Measurements from ENCODE around the gene YPEL3.

YPEL3 gene

DNA sequence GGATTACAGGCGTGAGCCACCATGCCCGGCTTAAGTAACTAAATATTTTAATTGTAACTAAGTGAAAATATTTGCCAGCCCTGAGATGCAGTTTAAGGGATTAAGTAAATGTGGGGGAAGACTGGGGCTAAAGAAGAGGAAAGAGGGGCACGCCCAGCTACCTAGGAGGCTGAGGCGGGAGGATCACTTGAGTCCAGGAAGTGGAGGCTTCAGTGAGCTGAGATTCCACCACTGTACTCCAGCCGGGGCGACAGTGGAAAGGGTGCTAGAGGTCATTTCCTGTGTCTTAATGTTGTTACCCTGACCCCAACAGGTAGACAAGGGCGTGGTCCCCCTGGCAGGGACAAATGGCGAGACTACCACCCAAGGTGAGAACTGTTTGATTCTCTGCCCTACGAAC lies 27.7 kb downstream of the YPEL3 start:
- DNase-seq, result no peak

DNA sequence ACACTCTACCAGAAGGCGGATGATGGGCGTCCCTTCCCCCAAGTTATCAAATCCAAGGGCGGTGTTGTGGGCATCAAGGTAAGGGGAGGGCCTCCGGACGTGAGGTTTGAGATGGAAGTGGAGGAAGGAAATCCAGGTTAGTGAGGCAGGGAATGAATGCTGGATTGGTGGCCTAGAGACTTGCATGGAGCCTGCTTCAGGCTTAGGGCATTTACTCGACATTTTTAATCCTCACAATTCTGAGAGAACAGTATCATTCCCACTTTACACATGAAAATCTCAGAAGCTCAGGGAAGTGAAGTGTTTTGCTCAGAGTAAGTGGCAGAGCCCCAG lies 28.5 kb downstream of the YPEL3 start:
- no peak for DNase-seq

DNA sequence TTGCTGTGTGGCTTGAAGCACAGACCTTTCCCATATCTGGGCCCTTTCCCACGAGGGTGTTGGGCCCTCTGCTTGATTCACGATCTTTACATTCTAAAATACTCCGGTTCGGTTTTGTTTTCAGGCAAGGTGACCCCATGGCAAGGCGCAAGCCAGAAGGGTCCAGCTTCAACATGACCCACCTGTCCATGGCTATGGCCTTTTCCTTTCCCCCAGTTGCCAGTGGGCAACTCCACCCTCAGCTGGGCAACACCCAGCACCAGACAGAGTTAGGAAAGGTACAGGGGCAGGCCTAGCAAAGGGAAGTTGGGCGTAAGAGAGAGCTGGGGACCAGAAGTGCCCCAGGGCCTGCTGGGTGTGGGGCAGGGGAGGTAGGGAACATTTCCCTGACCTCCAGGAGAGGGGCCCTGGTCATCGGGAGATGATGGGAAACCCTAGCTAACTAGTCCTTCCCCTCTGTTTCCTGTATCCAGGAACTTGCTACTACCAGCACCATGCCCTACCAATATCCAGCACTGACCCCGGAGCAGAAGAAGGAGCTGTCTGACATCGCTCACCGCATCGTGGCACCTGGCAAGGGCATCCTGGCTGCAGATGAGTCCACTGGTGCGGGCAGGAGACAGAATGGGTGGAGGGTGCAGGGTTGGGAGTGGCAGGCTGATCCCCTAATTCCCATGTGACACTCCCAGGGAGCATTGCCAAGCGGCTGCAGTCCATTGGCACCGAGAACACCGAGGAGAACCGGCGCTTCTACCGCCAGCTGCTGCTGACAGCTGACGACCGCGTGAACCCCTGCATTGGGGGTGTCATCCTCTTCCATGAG lies 29.0 kb downstream of the YPEL3 start:
- no peak for DNase-seq

DNA sequence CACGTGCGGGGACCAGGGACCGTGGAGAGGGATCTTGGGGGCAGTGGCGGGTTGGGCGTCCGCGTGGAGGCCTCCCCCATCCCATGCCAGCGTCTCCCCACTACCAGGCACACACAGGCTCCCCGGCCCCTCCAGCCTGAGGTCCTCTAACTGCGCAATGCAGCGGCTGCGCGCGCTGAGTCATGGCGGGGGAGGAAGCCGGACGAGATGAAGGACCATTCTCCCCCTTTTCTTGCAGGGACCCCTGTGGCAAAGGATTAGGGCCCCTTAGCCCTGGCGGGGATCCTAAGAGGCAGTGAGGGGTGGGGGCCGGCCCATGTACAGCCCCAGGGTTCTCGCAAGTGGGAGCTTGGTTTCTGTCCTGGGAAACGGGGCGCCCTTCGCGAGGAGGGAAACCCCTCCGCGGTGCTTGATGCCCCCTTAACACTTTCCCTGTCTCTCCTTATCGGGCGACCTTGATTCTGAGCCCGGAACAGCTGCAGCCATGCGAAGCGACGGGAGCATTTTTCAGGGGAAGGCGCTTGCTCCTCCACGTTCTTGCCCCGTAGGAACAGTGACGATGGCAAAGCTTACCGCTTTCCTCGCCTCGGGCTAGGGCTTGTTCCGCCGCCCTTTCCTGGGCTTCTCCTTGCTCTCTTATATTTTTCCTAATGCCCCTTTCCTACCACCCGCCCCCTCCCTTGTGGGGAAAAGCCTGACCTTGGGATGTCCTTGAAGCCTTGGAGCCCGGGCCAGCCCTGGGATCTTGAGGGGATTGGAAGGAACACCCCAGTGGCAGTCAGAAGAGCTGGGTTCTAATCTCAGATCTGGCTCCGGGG lies 29.9 kb downstream of the YPEL3 start:
- DNase-seq, result peak; percentile 59

DNA sequence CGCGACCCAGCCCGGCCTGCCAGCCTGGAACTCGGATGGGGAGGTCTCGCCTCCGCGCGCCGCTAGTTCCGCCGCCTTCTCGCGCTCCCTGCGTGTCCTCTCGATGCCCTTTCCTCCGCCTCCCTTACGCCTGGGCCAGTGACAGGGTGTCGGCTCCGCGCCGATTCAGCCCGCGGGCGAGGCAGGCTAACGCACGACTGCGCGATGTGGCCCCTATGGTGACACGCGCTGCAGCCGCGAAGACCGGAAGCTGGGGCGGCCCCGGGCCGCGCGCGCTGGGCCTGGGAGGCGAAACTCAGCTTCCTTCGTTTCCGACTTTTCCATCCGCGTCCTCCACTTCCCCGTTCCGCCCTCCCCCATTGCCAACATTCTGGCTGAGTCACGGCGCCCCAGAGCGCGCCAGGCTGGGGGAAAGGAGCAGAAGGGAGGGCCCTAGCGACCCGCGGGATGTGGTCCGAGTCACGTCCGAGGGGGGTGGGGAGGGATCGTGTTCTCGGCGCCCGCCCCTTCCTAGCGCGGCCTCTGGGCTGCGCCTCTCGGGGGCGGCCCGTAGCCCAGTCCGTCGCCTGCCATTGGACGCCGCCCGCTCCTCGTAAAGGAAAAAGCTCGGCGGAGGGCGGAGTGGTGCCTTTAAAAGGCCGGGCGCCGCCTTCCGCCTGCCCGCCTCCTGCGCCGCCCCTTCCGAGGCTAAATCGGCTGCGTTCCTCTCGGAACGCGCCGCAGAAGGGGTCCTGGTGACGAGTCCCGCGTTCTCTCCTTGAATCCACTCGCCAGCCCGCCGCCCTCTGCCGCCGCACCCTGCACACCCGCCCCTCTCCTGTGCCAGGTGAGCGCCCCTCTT lies 30.7 kb downstream of the YPEL3 start, which contains the start of gene ALDOA:
Gene ALDOA, plus strand, starts transcription at position 659 of the 841 bp plus-strand sequence. CDS start 1,138 bp downstream, outside the sequence.
- peak; percentile 99 for DNase-seq

DNA sequence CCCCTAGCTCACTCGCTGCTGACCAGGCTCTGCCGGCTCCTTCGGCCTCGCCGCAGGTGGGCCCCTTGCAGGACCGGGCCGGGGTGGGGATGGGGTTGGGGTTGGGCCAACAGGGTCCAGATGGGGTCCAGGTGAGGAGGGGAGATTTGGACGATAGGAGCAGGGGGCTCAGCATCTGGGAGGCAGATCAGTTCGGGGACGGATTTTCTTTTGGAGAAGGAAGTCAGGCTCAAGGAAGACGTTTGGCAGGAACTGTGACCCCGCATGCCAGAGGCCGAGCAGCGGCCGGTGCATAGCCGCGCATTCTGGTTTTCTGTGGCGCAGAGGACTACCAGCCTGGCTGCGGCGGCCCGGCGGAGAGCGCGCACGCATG lies 31.3 kb downstream of the YPEL3 start:
- no peak for DNase-seq

DNA sequence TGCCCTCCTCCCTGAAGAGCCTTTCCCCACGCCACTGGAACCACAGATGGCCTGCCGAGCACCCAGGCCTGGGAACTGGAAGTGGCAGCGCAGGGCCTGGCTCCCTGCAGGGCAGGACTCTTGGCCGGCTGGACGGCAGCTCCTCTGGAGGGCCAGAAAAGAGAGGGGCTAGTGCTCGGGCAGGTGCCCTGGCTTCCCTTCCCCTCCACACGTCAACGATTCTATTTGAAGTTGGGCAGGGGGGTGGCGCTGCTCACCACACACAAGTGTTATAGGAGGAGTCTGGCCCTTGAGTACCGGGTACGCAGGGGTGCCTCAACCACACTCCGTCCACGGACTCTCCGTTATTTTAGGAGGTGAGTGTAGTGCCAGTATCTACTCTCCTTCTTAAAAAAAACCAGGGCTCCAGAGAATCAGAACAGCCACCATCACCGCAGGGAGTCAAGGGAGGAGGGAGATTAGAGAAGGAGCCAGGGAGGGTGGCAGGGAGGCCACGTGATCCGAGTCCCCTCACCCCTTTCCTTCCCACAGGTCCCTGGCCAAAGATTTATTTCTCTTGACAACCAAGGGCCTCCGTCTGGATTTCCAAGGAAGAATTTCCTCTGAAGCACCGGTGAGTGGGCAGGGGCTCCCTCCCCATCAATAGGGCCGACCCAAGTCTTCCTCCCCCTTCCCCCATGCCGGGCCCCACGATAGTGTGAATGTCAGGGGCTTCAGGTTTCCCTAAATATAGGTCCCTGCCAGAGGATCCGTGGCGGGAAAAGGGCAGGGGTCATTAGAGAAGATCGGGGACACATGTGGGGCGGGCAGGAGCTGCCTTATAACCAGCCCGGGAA lies 31.9 kb downstream of the YPEL3 start:
- DNase-seq, result peak; percentile 86

DNA sequence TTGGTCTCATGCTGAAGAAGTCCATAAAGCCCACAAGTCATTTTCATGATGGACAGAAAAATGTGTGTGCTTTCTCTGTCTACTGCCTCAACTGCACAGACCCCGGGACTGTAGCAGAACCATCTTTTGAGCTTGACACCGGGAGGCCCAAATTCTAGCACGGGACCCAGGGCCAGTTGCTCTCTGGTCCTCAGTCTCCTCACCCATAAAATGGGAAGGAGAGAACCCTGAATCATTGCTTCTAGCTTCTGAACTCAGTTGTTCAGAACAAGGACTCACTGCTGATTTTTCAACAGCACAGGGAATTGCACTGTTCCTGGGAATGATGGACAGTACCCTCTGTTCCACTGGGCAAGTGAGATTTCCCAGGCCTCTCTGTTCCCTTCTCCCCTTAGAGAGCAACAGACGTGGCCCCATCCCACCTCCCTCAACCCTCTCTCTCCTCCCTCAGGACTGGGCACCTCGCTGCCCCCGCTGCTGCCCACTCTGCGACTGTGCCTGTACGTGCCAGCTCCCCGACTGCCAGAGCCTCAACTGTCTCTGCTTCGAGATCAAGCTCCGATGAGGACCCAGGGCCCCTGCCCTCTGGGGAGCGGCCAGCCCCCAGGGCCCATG lies 32.6 kb downstream of the YPEL3 start:
- no peak for DNase-seq

DNA sequence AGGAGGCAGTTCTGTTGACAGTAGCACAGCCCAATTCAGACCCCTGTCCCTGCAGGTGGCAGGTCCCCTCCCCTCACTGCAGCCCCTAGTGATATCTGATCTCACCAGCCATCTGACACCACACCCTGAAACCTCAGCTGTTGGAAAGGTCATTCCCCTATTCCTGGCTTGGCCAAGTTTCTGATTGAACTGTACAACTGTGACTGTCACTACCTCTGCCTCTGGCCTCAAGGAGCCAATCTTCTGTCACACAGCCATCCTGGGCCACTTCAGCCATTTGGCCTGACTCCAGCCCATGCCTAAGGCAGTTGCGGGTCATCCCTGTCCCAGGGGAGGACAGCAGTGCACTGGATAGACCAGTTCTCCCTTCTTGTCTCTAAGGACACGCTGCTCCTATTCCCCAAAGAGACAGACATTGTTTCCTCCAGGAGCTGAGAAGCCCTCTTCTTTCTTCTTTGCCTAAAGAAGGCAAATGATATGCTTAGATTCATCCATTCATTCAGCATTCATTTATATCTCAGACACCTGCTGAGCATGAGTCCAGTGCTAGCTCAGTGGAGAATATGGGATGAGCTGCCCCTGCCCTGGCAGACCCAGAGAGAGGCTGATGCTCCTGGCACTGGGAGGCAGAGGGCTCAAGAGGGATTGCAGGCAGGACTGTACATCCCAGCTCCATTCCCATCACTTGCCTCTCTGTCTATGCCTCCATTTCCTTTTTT lies 35.0 kb downstream of the YPEL3 start:
- no peak for DNase-seq

DNA sequence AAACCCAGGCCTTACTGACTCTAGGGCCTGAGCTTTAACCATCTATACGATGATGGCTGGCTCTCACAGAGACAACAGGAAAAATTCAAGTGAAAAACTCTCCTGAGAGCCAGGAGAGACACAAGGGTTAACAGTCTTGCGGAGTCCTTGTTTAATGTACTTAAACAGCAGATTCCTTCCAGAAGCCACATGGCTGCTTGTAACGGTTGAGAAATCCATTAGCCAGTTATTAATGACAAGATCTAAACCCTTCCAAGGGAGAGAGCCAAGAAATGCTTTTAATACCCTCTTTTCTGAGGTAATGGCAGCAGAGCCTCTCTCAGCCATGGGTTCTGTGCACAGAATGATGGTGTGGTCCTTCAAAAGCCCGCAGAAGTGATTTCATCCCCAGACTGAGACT lies 35.7 kb downstream of the YPEL3 start:
- no peak for DNase-seq

DNA sequence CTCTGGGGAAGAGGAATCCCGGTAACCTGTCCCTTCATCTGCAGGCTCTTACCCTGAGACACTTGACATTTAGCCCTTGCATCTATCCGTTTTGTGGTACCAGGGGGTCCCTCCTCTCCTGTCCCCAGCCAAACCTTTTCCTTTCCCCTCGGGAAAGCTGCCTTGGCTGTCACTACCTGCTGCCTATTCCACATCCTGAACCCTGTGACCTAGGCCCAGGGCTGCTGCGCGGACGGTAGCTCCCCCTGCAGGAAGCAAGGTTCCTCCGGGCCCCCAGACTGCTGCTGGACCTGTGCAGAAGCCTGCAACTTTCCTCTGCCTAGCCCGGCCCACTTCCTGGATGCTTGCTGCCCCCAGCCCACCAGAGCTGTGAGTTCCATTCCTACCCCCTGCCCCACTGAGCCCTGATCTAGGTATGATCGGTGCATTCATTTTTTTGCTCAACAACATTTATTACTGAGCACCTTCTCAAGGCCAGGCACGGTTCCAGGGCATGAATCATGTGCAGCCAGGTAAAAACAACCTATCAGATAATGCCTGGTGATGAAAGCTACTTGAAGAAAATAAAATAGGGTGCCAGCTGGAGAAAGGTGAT lies 41.0 kb downstream of the YPEL3 start:
- DNase-seq, result peak; percentile 74

DNA sequence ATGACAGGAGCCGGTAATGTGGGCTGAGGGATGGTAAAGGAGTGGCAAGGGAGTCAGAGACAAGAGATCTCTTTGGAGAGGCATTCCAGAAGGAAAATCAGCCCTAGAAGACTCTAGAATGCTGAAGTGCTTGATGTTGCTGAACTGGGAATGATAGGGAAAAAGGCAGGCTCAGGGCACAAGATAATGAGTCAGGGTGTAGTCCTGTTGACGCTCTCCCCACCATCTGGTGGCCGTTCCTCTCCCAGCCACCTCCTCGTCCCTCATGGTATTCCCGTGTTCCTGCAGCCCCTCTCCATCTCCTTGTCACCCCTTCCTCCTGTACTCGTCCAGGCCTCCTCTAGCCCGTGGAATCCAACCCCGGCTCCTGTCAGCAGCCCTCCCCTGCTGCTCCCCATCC lies 41.6 kb downstream of the YPEL3 start:
- no peak for DNase-seq

DNA sequence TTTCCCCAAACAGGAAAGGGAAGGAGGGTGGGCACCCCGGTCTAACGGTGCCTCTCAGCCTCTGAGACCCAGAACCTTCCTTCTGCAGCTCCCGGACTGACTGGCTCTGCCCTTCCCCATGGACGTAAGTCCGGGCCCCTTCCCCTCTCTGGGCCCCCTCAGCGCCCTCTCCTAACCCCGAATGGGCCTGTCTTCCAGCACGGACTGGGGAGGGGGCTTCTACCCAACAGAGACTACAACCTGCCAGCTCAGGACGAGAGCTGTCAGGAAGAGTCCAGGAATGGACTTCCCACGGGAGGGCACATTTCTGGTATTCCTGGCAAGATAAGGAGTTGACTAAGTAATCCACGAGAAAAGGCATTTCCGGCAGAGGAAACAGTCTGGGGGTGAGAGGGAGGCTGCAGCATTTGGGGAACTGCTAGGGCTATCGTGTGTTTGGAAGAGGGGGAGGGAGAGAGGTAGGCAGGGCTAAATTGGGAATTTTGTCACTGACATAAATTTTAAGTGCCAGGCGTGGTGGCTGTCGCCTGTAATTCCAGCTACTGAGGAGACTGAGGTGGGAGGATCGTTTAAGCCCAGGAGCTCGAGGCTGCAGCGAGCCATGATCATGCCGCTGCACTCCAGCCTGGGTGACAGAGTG lies 42.5 kb downstream of the YPEL3 start:
- DNase-seq, result peak; percentile 16

DNA sequence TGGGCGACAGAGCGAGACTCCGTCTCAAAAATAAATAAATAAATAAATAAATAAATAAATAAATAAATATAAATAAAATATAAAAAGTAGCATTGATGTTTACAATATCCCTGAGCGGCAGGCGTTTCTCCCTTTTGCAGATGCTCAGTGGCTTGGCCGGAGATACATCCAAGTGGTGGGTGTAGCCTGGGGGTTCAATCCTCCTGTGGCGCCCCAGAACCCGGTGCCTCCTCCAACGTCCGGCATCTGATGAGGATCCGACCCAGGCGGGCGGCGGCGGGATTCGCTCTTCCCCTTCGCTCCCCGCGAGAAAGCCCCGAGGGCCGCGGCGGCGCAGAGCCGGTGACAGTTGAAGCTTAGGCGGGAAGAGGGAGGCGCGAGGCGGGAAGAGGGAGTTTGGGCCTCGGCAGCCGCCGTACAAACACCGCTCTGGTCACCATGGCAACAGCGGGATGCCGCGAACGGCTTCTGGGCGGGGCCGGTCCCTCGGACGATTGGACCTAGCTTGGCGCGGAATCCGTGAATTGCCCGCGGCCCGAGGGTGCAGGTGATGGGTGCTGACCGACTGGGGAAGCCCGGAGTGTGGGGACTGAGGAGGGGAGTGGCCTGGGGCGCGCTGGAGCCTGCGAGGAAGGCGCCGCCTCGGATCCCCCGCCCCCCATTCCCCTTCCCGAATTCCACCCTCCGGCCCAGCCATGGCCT lies 43.2 kb downstream of the YPEL3 start:
- DNase-seq, result peak; percentile 96

DNA sequence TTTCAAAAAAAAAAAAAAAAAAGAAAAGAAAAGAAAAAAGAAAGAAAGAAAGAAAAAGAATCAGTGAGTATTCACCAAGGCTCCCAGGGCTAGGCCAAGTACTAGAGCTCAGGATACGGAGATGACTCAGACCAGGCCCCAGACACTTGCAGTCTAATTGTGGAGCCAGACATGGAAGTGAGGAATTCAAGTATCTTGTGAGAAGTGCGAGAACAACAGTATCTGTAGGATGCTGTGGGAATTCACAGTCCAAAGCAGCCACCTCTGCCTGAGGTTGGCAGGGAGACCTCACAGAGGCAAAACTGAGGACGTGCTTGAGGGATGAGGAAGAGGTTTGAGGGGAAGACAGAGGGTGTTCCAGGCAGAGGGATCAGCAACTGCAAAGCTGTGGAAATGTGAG lies 44.5 kb downstream of the YPEL3 start:
- no peak for DNase-seq

DNA sequence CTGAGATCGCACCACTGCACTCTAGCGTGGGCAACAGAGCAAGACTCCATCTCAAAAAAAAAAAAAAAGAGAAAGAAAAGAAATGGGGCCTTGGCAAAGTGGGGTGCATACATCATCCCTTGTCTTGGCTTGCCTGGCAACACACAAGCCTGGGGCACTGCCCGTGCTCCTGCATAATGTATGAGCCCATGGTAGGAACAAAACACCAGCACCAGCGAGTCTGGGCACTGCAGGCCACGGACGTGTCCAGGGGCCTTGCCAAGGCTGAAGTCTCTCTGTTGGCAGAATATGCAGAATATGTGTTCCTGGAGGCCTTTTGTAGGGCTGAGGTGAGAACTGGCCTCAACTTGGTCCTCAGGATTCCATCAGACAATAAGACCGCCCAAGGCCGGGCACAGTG lies 46.1 kb downstream of the YPEL3 start:
- DNase-seq, result no peak

DNA sequence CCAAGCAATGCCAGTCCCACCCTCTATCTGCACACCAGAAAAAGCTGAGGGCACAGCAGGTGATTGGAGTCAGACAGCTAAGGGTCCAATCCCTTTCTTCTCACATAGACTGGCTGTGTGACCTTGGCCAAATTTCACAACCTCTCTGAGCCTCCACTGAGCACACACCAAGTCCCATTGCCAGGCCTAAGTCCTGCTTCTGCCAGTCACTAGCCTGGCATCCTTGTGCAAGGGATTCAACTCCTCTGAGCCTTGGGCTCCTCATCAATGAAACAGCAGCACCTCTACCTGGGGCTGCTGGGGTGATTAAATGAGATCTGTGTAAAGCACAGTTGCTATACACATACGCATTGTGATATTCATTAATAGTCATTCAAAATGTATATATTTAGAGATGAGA lies 49.4 kb downstream of the YPEL3 start:
- no peak for DNase-seq

DNA sequence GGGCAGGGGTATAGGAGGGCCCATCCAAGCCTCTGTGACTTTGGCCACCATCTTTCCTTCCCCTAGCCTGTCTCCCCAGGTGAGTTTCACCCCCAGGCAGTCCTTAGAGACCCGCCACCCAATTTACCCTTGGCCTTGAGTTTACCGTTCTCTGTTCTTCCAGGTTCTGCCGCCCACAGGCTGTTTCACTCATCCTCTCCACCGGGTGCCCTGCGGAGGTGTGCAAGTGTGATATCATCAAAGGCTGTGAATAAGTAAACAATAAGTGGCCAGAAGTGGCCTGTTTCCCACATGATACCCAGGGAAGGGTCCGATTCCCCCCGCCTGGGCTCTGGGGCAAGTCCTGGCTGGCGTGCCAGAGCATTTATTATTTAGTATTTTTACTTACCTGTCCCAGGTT lies 49.8 kb downstream of the YPEL3 start:
- DNase-seq, result no peak
